ENCODE data around the gene CAPN5.
"Not testable (repeated sequence)": the region's sequence is repeated elsewhere in the genome, so short reads cannot be mapped to it uniquely, and the experiment has no call there.

The CAPN5 gene

DNA sequence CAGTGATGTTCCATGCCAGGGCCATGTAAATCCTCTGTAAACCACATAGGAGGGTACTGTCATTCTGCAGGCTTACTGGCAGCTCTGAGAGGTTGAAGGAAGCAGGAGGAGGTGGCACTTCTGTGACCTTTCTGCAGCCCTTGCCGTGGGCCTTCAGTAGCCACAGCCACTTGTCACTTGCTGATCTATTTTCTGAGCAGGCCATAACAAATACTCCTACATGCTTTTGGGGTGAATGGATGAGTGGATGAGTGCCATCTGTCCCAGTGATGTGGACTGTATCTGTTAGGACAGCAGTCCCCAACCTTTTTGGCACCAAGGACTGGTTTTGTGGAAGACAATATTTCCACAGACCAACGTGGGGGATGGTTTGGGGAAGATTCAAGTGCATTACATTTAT lies 22.4 kb upstream of the CAPN5 start:
- no peak for DNase-seq

DNA sequence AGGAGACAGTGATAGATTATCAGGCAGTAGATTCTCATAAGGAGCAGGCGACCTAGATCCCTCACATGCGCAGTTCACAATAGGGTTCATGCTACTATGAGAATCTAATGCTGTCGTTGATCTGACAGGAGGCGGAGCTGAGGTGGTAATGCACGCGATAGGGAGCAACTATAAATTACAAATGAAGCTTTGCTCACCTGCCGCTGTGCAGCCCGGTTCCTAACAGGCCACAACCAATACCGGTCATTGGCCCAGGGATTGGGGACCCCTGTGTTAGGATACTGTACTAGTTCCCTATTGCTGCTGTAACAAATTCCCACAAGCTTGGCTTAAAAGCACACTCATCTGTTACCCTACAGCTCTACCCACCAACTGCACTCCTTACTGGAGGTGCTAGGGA lies 21.9 kb upstream of the CAPN5 start:
- DNase-seq, result no peak

DNA sequence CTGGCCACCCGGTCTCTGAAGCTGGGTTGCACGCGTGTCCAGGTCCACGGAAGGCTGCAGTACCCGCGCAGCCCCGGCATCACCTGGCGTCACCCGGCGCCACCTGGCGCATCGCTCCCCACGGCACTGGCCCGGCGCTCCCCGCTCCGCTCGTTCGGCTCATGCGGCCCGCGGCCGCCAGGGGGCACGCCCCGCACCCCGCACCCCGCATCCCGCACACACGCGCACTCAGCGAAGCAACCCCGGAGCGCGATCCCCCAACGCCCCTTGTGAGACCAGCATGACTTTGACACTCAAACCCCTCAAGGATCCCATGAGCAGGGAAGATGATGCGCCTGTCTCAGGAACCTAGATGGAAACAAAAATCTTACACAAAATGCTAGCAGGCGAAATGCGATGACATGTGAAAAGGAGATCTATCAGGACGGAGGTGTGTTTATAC lies 20.7 kb upstream of the CAPN5 start:
- peak; percentile 36 for DNase-seq

DNA sequence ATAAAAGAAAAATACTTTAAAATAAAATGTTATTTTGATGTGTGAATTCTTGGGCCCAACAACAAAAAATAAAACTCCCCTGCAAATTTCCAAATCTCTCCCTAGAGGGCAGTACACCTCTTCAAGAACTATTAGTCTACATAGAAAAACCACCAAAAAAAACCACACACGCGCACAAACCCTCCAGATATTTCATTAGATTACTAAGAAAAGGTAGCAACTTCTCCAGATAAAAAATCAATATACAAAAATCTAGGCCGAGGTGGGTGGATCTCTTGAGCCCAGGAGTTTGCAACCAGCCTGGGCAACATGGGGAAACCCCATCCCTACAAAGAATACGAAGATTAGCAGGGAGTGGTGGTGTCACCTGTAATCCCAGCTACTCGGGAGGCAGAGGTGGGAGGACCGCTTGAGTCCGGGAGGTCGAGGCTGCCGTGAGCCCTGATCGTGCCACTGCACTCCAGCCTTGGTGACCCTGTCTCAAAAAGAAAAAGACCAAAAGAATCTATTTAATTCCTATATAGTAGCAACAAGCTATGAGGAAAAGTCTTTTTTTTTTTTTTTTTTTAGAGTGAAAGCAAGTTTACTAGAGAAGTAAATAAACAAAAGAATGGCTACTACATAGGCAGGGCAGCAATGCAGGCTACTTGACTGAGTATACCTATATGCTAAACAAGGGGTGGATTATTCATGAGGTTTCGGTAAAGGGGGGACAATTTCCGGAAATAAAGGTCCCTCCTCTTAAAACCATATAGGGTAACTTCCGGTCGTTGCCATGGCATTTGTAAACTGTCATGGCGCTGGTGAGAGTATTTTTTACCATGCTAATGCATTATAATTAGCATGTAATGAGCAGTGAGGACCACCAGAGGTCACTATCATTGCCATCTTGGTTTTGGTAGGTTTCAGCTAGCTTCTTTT lies 19.5 kb upstream of the CAPN5 start:
- peak; percentile 83 for DNase-seq

DNA sequence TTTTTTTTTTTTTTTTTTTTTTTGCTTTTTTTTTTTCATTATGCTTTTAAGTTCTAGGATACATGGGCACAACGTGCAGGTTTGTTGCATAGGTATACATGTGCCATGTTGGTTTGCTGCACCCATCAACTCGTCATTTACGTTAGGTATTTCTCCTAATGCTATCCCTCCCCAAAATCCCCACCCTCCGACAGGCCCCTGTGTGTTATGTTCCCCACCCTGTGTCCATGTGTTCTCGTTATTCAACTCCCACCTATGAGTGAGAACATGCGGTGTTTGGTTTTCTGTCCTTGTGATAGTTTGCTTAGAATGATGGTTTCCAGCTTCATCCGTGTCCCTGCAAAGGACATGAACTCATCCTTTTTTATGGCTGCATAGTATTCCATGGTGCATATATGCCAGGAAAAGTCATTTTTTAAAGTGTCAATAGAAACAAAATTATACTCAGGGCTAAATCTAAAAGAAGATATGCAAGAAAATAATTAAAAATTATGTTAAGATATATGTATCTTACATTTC lies 18.8 kb upstream of the CAPN5 start:
- not testable (repeated sequence) for DNase-seq

DNA sequence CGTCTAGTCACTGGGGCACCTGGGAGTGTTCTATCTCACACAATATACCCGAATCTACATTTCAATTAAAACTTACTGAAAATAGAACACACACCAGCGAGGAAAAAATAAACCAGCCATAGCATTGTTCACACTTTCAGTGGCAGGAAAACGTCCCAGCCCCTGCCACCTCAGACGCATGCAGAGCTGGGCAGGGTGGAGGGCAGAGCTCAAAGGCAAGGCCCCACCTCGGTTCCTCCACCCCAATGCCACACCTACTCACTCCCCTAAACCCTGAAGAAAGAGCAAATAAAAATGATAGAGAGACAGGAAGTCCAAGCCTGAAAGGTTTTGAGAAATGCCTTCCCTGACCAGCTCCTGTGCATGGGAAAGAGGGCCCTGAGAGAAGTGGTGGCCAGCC lies 17.7 kb upstream of the CAPN5 start:
- no peak for DNase-seq

DNA sequence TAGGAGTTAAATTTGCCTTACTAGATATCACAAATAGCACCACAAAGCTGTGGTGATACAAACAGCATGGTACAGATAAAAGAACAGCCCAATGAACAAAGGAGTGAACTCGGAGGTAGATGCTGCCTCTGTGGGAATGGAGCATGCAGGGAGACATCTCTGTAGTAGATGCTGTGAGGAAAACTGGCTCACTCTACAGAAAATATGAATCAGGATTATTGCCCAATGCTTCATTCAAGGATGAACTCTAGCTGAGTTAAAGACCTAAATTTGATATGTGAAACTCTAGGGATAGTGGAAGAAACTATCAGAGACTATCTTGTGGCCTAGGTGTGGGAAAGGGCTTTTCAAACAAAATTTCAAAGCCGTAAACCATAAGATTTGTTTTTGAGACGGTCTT lies 15.3 kb upstream of the CAPN5 start:
- DNase-seq, result no peak

DNA sequence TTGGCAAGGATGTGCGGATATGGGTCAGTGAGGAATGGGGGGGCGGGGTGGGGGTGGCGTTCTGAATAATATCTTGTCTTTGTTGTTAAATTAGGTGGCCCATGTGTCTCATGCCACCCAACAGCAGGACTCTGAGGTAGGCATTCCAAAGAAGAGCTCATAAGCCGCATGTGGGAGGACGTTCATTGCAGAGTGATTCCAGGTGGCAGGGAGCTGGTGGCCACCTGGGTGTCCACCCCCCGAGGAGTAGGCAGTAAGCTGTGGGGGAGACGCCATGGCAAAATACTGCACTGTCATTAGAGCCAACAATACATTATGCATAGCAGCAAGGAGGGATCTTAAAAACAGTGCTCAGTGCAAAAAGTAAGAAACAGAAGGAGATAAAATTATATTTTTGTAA lies 14.3 kb upstream of the CAPN5 start:
- no peak for DNase-seq

DNA sequence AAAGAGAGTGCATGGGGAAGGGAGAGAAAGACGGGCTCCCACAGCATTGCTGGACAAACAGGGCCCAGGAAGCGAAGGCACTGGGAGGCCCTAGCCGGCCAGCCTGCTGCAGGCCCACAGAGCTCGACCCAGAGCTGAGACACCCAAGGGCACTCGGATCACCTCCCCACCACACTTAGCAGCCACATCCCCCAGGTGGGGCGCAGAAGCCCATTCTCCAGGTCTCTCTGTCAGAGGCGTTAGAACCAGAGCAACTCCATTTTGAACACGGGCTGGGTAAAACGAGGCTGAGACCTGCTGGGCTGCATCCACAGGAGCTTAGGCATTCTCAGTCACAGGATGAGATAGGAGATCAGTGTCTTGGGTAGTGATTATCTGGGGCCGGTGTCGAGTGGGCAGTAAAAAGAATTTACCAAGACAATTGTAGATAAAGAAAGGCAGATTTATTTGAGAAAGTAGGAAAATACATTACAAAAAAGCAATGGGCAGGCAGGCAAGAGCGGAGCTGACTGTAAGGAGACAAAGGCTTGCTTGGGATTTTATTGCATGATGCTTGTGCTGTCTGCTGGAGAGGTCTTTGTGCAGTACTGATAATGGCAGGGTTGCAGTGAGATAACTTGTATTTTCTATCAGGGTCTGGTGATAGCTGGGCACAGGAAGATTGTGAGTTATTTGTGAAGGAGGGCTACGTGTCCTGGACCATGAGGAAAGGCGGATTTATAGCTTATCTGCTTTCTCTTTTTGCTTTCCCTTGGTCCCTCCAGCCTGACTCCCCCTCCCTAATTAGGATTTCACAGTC lies 13.4 kb upstream of the CAPN5 start:
- no peak for DNase-seq

DNA sequence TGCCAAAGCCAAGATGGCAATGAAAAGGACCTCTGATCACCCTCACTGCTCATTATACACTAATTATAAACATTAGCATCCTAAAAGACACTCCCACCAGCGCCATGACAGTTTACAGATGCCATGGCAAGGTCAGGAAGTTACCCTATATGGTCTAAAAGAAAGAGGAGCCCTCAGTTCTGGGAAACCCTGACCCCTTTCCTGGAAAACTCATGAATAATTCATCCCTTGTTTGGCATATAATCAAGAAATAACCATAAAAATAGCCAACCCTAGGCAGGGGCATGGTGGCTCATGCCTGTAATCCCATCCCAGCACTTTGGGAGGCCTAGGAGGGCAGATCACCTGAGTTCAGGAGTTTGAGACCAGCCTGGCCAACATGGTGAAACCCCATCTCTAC lies 12.7 kb upstream of the CAPN5 start:
- DNase-seq, result no peak

DNA sequence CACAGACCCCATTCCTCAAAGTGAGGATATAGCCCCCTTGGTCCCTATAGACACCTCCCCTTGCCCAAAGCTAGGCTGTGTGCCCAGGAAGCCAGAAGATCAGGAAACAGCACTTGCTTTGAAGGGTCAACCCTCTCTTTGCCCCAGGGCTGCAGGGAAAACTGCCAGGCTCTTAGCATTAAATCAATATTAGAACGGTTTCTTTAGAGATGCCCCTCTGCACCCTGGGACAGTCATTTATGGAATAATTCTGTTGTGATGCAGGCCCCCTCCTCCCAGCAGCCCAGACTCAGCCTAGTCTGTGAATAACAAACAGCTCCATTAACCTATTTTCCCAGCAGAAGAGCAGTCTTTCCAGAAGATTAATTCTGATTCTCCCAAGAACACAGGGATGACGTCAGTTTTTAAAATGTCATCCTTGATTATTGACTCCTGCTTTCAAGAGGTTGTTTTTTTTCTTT lies 11.6 kb upstream of the CAPN5 start:
- no peak for DNase-seq

DNA sequence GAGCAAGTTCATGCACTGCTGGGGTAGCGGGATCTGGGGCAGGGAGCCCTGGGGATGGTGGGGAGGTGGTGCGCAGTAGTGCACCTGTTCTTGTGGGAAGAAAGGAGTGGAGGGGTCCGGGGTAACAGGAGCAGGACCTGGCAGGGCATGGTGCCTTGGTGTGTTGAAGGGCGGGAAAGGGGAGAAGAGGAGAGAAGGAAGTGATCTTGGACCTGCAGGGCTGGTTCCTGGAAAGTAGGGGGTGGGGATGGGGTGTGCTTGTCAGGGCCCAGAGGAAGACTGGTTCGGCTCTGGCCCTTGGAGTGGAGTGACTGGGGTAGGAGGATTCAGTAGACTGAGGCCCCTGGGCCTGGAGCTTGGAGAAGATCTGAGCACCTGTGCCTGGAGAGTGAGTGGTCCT lies 10.9 kb upstream of the CAPN5 start:
- DNase-seq, result no peak

DNA sequence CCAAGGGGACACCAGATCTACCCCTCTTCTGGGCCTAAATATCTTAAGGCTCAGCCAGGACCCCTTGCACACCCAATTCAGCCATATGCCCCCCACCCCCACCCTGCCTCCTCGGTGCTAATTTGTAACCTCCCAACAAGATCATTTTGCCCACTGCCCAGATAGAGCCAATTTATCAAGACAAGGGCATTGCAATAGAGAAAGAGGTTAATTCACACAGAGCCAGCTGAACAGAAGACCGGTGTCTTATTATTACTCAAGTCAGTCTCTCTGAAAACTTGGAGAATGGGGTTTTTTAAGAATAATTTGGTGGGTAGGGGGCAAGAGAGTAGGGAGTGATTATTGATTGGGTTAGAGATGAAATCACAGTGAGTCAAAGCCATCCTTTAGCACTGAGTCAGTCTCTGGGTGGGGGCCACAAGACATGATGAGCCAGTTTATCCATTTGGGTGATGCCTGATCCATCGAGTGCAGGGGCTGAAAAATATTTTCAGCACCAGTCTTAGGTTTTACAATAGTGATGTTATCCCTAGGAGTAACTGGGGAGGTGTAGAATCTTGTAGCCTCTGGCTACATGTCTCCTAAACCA lies 9.9 kb upstream of the CAPN5 start:
- DNase-seq, result no peak

DNA sequence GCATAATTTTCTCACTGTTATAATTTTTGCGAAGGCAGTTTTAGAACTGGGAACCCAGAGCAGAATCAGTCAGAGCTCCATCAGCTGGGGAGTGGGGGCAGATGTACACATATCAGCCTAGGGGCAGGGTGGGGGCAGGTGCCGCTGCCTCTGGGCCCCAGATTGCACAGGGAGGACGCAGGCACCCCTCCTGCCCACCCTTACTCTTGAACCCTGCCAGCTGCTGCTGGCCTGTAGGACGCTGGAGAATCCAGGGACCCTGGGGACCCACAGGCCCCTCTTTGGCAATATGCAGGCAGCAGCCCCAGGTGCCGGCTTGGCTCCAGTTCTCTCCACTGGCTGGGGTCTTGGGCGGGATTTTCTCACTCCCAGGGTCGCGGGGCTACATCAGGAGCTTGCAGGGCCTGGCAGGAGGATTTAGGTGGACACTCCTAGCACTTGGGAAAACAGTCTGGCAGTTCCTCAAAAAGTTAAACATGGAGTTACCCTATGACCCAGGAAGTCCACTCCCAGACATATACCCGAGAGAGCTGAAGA lies 8.8 kb upstream of the CAPN5 start:
- no peak for DNase-seq

DNA sequence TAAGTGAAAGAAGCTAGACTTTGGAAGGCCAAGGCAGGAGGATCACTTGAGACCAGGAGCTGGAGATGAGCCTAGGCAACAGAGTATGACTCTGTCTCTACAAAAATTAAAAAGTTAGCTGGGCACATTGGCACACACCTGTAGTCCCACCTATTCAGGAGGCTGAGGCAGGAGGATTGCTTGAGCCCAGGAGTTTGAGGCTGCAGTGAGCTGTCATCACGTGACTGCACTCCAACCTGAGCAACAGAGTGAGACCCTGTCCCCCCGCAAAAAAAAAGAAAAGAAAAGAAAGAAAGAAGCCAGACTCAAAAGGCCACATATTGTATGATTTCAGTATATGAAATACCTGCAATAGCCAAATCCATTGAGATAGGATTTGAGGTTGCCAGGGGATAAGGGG lies 7.9 kb upstream of the CAPN5 start:
- no peak for DNase-seq

DNA sequence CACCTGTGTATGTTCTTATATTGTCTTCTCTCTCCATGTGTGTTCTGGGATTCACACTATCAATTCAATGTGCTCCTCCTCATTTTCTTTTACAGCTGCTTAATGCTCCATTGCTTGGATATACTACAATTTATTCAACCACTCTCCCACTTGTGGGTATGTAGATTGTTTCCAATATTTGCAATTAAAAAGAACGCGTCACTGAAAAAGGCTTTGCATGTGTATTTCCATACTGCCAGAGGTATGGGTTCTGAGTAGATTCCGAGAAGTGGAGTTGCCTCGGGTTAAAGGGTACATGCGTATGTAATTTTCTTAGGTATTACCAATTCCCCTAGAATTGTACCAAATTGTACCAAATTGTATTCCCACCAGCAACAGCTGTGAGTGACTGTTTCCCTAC lies 7.0 kb upstream of the CAPN5 start:
- no peak for DNase-seq

DNA sequence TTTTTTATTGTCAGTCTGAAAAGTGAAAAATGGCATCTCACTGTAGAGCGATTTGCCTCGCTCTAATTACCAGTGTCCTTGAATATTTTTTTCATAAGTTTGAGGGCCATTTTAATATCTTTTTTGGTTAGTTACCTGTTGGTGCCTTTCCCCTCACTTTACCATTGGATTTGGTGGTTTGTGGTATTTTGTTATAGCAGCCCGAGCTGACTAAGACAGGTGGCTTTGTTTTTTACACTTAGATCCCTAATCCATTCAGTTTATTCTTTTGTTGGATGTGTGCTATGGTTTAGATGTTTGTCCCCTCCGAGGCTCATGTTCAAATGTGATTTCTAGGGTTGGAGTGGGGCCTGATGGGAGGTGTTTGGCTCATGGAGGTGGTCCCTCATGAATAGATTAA lies 6.5 kb upstream of the CAPN5 start:
- DNase-seq, result no peak

DNA sequence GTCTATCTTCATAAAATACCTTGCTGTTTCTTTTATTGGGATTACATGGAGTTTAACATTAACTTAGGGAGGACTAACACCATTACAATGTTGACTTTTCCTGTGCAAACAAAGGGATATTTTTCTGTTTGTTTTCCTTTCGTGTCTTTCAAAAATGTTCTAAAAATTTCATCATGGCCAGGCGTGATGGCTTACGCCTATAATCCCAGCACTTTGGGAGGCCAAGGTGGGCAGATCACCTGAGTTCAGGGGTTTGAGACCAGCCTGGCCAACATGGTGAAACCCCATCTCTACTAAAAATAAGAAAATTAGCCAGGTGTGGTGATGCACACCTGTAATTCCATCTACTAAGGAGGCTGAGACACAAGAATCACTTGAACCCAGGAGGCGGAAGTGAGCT lies 5.5 kb upstream of the CAPN5 start:
- DNase-seq, result not testable (repeated sequence)

DNA sequence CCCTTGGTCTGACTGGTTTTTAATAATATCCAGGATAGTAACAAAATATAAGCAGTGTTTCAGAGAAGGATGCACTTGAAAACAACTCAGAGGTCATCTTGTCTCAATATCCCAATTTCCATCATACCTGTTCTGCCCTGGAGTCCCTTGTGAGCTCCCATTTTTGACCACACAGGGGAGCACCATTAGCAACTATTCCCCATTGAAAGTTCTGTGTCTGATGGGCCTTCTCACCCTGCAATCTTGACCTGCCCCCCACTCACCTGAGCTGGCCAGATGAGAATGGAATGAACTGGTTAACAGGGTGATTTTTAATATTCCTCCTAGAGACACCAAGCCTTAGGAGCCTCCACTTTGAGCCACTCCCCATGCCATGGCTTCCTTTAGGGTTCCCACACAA lies 3.8 kb upstream of the CAPN5 start:
- no peak for DNase-seq

DNA sequence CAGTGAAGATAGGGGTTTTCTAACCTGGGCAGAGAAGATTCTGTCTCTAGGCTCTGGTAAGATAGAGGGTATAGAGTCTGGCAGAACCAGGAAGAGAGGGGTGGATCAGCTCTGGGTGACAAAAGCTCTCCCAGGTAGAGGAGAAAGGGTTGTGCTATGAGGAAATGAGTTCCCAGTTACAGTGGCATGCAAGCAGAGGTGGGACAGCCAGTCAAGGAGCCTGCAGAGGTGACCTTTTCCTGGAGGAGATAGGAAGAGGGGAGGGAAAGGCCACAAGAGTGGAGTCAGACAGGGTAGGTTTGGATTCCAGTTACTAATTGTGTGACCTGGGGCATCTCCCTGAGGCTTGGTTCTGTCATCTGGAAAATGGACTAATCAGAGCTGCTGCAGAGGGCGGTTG lies 3.4 kb upstream of the CAPN5 start:
- DNase-seq, result no peak

DNA sequence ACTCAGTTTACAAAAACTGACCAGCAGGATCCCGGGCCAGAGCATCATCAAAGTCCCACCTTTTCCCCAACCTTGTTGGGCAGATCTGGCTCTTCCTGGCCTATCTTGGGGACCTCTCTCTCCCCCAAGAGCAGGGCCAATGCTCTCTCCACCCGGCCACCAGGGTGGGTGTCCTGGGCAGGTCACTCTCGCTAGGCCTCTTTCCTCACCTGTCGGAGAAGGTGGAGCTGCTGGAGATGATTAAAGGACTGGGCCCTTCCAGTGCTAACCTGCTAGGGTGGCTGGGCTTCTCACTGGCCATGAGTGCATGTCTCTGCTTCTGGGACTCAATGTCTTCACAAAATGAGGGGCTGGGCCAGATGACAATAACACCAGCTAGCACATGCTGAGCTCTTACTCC lies 2.9 kb upstream of the CAPN5 start:
- no peak for DNase-seq

DNA sequence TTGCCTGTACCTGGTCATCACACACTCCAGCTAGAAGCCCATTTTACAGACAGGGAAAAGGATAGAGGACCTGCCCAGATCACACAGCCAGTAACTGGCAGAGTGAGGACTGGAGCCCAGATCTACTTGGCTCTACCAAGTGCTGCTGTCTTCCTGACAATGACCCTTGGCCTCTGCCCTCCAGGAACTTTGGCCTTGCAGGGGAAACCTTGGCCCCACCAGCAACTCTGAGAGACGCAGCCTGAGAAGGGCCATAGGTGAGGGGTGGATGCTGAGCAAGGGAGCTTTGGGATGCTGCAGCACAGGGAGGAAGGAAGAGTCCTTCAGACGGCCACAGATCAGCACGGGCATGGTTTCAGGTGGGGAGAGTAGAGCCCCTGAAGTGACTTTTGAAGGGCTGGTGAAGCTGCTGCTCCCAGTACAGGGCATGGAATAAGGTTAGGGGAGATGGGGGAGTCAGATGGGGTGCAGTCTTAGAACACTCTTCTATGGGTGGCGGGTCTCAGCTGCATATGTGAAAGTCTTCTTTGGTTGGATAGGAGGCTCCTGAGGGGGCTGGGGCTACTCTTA lies 2.0 kb upstream of the CAPN5 start:
- no peak for DNase-seq

DNA sequence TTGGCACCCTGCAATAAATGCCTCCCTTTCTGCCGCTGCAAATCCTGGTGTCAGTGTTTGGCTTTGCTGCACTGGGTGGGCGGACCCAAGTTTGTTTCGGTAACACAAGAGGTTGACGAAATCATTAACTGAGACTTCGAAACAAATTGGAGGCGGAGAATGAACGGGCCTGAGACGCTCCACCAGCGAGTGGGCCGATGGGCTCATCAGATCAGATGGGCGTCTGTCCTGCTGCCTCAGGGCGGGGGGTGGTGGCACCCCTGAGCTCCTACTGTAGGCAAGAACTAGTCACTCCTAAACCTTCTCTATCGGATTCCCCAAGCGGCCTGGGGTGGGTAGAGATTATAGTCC lies 918 bp upstream of the CAPN5 start:
- DNase-seq, result no peak

Measured in effector CD4-positive, alpha-beta T cell (primary cell).